MM.1S (cell line): ENCODE data around the gene CLEC4A.
A peak's percentile ranks its signal among the peaks of the same experiment; 100 is the strongest.

ENCODE experiments used
- DNase-seq: peaks from one replicate; pipeline ENCODE4 v3.0.0-alpha.2; 2015
- H2AFZ ChIP-seq: fragments of 300-600 bp; sonication (generic); 2 replicates; pipeline ENCODE4 v1.6.0; 2016; ENCODE audit warnings: antibody characterized with exemption, low read length
- H3F3A ChIP-seq: fragments of 300-600 bp; sonication (generic); 2 replicates; pipeline ENCODE4 v1.6.1; 2016; ENCODE audit warnings: mild to moderate bottlenecking, antibody characterized with exemption, low read length, moderate library complexity, mixed read lengths; ENCODE audit not compliant: insufficient read depth
- H3K27ac ChIP-seq: fragments of 300-600 bp; sonication (generic); 2 replicates; pipeline ENCODE4 v1.5.1; 2016; ENCODE audit warnings: mild to moderate bottlenecking, low read length
- H3K27me3 ChIP-seq: fragments of 300-600 bp; sonication (generic); replicated peaks from 2 replicates; pipeline ENCODE4 v1.6.0; 2016; ENCODE audit warnings: low read length; ENCODE audit not compliant: insufficient read depth
- H3K36me3 ChIP-seq: fragments of 300-600 bp; sonication (generic); replicated peaks from 2 replicates; pipeline ENCODE4 v1.6.1; 2016; ENCODE audit warnings: mild to moderate bottlenecking, low read length, mixed read lengths; ENCODE audit not compliant: insufficient read depth
- H3K4me1 ChIP-seq: fragments of 300-600 bp; sonication (generic); 2 replicates; pipeline ENCODE4 v1.6.1; 2016; ENCODE audit warnings: low read length, mixed read lengths
- H3K4me2 ChIP-seq: fragments of 300-600 bp; sonication (generic); 2 replicates; pipeline ENCODE4 v1.6.0; 2016; ENCODE audit warnings: low read depth, low read length
- H3K4me3 ChIP-seq: fragments of 300-600 bp; sonication (generic); 2 replicates; pipeline ENCODE4 v1.5.1; 2016; ENCODE audit warnings: low read length, mixed read lengths
- H3K79me2 ChIP-seq: fragments of 300-600 bp; sonication (generic); 2 replicates; pipeline ENCODE4 v1.6.1; 2016; ENCODE audit warnings: mixed run types, low read length, mixed read lengths
- H3K9ac ChIP-seq: fragments of 300-600 bp; sonication (generic); 2 replicates; pipeline ENCODE4 v1.6.1; 2016; ENCODE audit warnings: low read length, mixed read lengths
- H3K9me2 ChIP-seq: fragments of 300-600 bp; sonication (generic); replicated peaks from 2 replicates; pipeline ENCODE4 v1.6.1; 2016; ENCODE audit warnings: mild to moderate bottlenecking, low read length, mixed read lengths; ENCODE audit not compliant: insufficient read depth
- H3K9me3 ChIP-seq: fragments of 300-600 bp; sonication (generic); replicated peaks from 2 replicates; pipeline ENCODE4 v1.6.1; 2016; ENCODE audit warnings: mild to moderate bottlenecking, low read length, mixed read lengths; ENCODE audit not compliant: insufficient read depth
- H4K20me1 ChIP-seq: fragments of 300-600 bp; sonication (generic); 2 replicates; pipeline ENCODE4 v1.6.1; 2016; ENCODE audit warnings: mild to moderate bottlenecking, low read length, moderate library complexity, mixed read lengths; ENCODE audit not compliant: insufficient read depth
- CTCF ChIP-seq: fragments of 300-600 bp; sonication (generic); IDR thresholded peaks from 2 replicates; pipeline ENCODE4 v1.5.1; 2016; ENCODE audit warnings: antibody characterized with exemption, low read length, mixed read lengths
- EZH2 ChIP-seq: fragments of 300-600 bp; sonication (generic); optimal IDR thresholded peaks from 2 replicates; pipeline ENCODE3; 2017; ENCODE audit warnings: low read depth, mild to moderate bottlenecking, antibody characterized with exemption, low read length, mixed read lengths
- EZH2phosphoT487 ChIP-seq: fragments of 300-600 bp; sonication (generic); IDR thresholded peaks from 2 replicates; pipeline ENCODE4 v1.6.1; 2018; ENCODE audit warnings: antibody characterized with exemption, low read length

Gene CLEC4A

GRCh38 chr12:8146442-8146771 lies 23.0 kb downstream of the CLEC4A start:
- DNase-seq = no peak
- Histone ChIP-seq H3K4me2 (no peak overlapping the region), H3K9me3 (no peaks in the 10 kb centered on the region), H3K79me2 (no peaks in the 10 kb centered on the region), H3K27me3 (no peaks in the 10 kb centered on the region), H3K27ac (no peak overlapping the region), H3K4me1 (no peaks in the 10 kb centered on the region), H3K36me3 (no peaks in the 10 kb centered on the region), H3K9me2 (no peaks in the 10 kb centered on the region), H3F3A (no peaks in the 10 kb centered on the region), H2AFZ (no peak overlapping the region), H4K20me1 (no peaks in the 10 kb centered on the region), H3K4me3 (no peak overlapping the region), H3K9ac (no peak overlapping the region)
- TF ChIP-seq CTCF = no peak
- TF ChIP-seq EZH2phosphoT487 = no peak
- TF ChIP-seq EZH2 = no peak

GRCh38 chr12:8154526-8154925 lies 31.1 kb downstream of the CLEC4A start:
- Histone ChIP-seq H3K4me1 (peaks cover 23% of the 10 kb centered on the region), H4K20me1 (no peaks in the 10 kb centered on the region), H2AFZ (no peak overlapping the region), H3K9ac (no peak overlapping the region), H3K9me2 (no peaks in the 10 kb centered on the region), H3F3A (peaks cover 12% of the 10 kb centered on the region; the same call in 1 of the 2 replicates), H3K4me3 (no peak overlapping the region), H3K4me2 (peak overlapping the region; percentile 9; the same call in 1 of the 2 replicates), H3K9me3 (no peaks in the 10 kb centered on the region), H3K36me3 (no peaks in the 10 kb centered on the region), H3K27ac (no peak overlapping the region), H3K79me2 (no peaks in the 10 kb centered on the region), H3K27me3 (peaks cover 14% of the 10 kb centered on the region; the same call in 1 of the 2 replicates)
- DNase-seq = peak; percentile 63
- TF ChIP-seq EZH2phosphoT487 (no peak), EZH2 (no peak), CTCF (no peak)

- no peaks in the 10 kb centered on the region for H3K79me2 ChIP-seq
- no peaks in the 10 kb centered on the region for H4K20me1 ChIP-seq
- no peaks in the 10 kb centered on the region for H3K9me3 ChIP-seq
- H2AFZ ChIP-seq = no peak overlapping the region
- no peak overlapping the region for H3K4me3 ChIP-seq
- no peaks in the 10 kb centered on the region for H3K9me2 ChIP-seq
- peaks cover 12% of the 10 kb centered on the region; the same call in 1 of the 2 replicates for H3F3A ChIP-seq
- no peak for DNase-seq
- peaks cover 23% of the 10 kb centered on the region for H3K4me1 ChIP-seq
- H3K27ac ChIP-seq = no peak overlapping the region
- no peaks in the 10 kb centered on the region for H3K36me3 ChIP-seq
- TF ChIP-seq CTCF (no peak), EZH2phosphoT487 (no peak), EZH2 (no peak)
- no peak overlapping the region for H3K9ac ChIP-seq
- no peak overlapping the region for H3K4me2 ChIP-seq
- peaks cover 14% of the 10 kb centered on the region; the same call in 1 of the 2 replicates for H3K27me3 ChIP-seq
Observed at GRCh38 chr12:8156416-8156815, 33.0 kb downstream of the CLEC4A start.
